GM18499 (cell line): Measurements from ENCODE around the gene MAN2A1.

Source experiments
- ATAC-seq: cut with Tn5 transposase; IDR thresholded peaks from one replicate; pipeline ENCODE4 v1.9.1; 2021; ENCODE audit warnings: moderate number of reproducible peaks; ENCODE audit not compliant: insufficient read depth, unreplicated experiment

The MAN2A1 gene

GRCh38 chr5:109678447-109678846 lies 11.3 kb upstream of the MAN2A1 start:
- ATAC-seq: no peak

- no peak for ATAC-seq
Observed at GRCh38 chr5:109681763-109682162, 8.0 kb upstream of the MAN2A1 start.

DNA sequence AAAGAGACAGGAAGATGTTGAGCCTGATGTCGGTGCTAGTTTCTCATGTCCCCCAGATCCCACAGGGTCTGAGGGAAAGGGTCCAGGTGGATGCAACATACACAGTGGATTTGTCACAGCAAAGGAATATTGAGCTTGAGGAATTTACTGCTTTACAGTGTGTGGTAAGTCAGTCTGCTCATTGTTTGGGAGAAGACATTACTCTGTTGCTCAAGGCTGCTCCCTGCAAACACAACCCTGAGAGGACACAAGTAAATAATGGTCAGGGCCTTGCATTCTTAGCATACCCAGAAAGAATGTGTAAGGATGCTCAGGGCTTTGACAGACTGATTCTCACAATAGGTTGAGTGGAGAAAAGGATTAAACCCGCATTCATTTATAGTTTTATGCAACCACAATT lies 7.3 kb upstream of the MAN2A1 start:
- ATAC-seq: no peak

DNA sequence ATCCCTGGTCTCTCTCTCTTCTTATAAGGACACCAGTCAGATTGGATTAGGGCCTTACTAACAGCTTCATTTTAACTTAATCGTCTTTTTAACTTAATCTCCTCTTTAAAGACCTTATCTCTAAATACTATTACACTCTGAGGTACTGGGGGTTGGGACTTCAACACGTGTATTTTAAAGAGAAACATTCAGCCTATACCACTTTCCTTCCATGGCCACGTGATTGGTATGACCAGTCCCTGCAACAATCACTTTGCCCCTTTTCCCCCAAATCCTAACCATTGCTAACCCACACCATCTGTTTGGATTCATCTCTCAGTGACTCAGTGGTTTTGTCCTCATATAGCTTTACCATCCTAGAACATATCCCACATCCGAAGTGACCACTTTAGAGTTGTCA lies 3.8 kb upstream of the MAN2A1 start:
- ATAC-seq: no peak

GRCh38 chr5:109688630-109688969 lies 1.1 kb upstream of the MAN2A1 start:
- no peak for ATAC-seq

DNA sequence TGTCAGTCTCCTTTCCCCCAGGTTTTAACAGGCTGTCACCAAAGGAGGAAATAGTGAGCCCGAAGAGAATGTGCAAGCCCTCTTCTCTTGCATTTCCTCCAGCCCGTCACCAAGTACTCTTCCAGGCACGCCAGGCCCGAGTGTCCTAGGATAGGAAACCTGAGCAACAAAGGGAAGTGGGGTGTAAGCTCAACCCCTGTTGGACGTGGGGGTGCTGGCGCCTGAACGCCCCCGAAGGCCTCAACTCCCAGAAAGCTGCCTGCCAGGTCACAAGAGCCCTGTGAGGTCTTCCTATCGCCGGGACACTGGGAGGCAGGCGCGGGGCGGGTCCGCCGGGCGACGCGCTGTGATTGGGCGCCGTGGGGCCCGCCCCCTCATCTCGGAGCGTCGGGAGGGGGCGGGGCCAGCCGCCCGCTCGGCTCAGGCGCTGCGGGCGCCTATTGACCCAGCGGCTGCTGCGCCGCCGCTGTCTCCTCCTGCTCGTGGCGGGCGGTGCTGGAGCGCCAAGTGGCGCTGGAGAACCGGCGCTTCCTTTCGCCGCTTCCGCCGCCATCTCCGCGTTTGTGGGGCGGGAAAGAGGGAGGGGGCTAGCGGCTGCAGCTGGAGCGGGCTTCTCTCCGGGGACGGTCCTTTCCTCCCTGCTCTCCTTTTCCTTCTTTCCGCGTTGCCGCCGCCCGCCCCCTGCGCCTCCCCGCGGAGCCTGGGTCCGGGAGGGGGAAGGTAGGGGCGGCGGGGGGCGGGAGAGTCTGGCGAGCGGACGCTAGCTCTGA lies 572 bp upstream of the MAN2A1 start:
- peak; percentile 41 for ATAC-seq

GRCh38 chr5:109690242-109690974 lies 681 bp downstream of the MAN2A1 start:
- peak; percentile 1 for ATAC-seq

- ATAC-seq: no peak
Observed at GRCh38 chr5:109690975-109691574, 1.3 kb downstream of the MAN2A1 start.

DNA sequence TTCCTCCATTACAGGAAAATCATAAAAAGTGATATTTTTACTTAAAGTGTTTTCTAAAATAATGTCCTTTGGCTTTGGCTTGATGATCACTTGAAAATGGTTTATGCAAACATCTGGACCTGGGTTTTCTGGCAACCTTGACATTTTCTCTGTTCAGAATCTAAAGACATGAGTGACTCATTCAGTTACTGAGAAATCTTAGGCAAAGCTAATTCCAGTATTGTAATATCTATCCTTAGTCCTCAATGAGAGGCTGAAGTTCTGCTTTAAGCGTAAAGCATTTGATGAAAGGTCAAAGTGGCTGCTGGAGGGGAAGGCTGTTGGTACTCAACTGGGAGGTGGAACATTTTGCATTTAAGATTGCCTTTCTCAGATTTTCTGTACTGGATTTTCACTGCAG lies 2.3 kb downstream of the MAN2A1 start:
- ATAC-seq: no peak

DNA sequence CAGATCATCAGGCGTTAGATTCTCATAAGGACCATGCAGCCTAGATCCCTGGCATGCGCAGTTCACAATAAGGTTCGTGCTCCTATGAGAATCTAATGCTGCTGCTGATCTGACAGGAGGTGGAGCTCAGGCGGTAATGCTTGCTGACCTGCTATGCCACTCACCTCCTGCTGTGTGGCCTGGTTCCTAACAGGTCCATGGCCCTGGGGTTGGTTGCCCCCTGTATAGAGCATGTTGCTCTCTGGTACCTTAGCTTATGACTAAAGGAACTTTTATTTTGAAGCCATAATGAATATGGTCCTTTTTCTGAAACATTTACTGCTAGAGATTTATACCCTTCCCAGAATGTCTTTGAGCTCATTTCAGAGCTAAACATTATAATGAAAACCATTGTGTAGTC lies 3.1 kb downstream of the MAN2A1 start:
- ATAC-seq: no peak

DNA sequence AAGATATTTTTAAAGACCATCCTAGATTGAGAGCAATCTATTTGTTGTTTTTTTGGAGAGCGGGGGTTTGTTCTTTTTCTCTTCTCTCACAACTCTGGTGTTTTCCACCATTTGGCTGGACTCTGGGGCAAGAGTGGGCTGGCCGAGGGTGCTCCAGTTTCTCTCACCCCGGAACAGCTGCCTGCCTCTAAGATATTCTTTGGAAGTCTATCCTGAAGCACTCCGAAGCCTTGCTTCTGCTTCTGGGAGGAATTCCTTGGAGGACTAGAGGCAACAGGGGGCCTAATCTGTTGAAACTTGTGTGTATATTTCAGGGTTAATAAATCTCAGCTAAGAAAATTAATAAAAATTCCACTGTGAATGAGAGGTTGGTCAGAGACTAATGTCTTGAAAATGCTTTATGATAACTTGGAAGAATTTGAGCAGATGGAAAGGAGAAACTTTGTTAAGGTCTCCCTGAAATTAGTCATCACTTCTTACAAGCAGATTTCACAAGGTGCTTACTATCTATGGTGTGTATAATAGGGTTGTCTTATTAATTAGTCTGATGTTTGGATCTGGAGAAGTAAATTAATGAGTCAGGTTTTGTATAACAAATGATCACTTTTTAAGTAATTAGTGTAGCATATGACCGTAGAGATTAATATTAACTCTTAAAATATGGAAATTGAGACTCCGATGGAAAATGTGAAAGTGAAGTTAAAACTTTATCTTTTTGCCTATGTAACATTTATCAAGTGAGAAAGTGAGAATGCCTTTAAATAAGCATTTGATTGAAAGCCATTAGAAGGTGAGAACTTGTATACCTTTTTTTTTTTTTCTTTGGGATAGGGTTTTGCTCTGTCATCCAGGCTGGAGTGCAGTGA lies 4.0 kb downstream of the MAN2A1 start:
- no peak for ATAC-seq

GRCh38 chr5:109694451-109694891 lies 4.7 kb downstream of the MAN2A1 start:
- ATAC-seq: no peak

DNA sequence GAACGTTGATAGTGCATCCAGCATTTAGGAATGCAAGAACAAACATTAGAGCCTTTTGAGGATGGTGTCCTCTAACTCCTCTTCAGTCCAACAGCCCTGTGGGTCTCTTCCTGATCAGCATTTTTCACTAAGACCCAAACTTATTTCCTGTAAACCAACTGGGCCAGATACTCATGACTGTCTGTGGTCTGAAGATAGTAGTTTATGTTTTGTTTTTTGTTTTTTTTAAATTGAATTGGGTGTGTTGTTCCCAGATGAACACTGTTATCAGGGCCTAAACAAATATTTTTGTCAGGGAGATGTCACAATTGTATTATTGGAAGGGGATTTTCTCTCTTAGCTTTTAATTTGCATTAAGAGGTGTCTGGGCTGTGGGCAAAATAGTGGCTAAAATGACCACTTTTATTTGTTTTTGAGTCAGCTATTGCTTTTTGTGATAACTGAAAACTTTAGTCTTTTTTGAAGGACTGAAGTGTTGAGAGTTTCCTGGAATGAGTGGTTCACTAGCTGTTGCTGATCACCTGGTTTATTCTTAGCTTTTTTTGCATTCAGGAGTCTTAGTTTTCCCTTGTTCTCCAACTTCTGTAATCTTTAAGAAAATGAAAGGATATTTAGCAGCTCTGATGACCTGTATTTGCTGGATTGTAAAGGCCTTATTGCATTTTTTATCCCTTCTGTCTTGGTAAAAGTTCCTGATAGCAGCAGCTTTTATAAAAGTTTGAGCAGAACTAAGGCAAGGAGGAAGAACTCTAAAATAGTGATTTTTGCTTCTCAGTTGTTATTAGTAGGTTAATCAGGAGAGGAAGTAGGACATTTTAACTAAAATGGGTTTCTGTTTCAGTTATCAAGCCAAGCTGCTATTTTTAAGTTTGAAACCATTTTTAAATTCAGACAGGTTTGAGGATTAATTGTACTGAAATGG lies 5.5 kb downstream of the MAN2A1 start:
- peak; percentile 47 for ATAC-seq

GRCh38 chr5:109697339-109697738 lies 7.6 kb downstream of the MAN2A1 start:
- ATAC-seq: no peak

- ATAC-seq: no peak
Observed at GRCh38 chr5:109700516-109701153, 10.9 kb downstream of the MAN2A1 start.

DNA sequence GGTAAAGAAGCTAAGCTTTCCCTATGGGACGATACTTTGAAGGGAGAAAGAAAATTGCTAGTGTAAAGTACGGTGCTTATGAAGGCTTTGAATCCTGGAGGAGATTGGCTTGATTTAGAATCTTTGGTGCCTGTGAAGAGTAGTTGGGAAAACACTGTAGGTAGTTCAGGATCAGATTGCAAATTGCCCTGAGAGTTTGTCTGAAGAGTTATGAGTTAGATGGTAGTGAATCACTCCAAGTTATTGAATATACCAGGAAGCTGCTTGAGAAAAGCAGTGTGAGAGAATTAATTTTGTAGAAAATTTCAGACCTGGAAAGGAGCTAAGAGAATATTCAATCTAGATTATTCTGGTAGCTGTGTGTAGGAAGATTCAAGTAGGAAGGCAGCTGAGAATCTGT lies 11.5 kb downstream of the MAN2A1 start:
- ATAC-seq: no peak

- ATAC-seq: no peak
Observed at GRCh38 chr5:109701792-109702191, 12.1 kb downstream of the MAN2A1 start.

DNA sequence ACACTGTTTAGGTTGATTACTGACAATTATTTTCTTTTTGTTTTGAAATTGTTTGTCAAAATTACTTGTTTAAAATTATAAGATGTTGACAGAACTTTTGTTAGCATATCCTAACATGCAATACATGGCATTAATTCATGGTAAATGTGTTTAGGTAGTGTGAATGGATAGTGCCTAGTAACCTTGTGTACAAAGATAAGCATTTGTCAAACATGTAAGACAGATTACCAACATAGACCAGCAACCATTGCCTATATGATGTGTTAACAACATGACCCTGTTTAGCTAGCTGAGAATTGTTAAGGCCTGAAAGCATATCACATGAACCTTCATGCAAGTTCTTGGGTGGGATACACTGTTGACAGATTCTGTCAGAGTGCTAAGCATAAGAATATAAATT lies 13.4 kb downstream of the MAN2A1 start:
- ATAC-seq: no peak

DNA sequence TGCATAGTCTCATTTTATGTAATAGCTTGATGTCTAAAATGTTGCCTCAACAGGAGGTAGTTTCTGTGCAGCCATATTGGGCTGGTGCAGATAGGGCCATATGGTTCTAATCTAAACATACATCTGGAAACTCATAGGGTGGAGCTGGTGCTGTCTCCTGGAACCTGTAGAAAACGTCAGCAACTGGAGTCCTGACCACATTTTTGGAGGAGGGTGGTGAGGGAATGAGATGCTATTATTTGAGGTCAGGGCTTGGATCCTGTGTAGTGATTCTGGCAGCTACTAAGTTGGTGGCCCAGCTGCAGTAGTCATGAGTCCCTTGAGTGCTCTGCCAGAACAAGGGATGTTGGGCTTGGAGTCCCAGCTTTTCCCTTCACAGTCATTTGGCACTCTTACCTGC lies 14.1 kb downstream of the MAN2A1 start:
- ATAC-seq: no peak
